Hepatocyte (in vitro differentiated cells): ENCODE results near the gene TMEM258.

Source experiments
- CTCF ChIP-seq: fragments of 200-600 bp; sonication (generic); IDR thresholded peaks from 2 replicates; pipeline ENCODE4 v1.5.1; 2016; ENCODE audit warnings: antibody characterized with exemption, mild to moderate bottlenecking; ENCODE audit not compliant: poor library complexity
- EZH2 ChIP-seq: fragments of 200-600 bp; sonication (generic); IDR thresholded peaks from 2 replicates; pipeline ENCODE4 v1.6.1; 2016; ENCODE audit warnings: antibody characterized with exemption, mild to moderate bottlenecking, borderline replicate concordance
- EZH2phosphoT487 ChIP-seq: fragments of 200-600 bp; sonication (generic); IDR thresholded peaks from one replicate; pipeline ENCODE4 v1.6.1; 2018; ENCODE audit warnings: antibody characterized with exemption, mild to moderate bottlenecking, low read depth, moderate library complexity; ENCODE audit not compliant: unreplicated experiment, severe bottlenecking

- TF ChIP-seq CTCF (no peak), EZH2phosphoT487 (no peak), EZH2 (no peak)
Measured at GRCh38 chr11:61775106-61775505, 17.3 kb downstream of the TMEM258 start.
